ENCODE measurements around the gene ITIH4. TPM values are rescaled to one million over a fixed set of nuclear protein-coding genes. Genes with fewer than 3 reads are reported as not detected.
A peak's percentile ranks its signal among the peaks of the same experiment; 100 is the strongest.

Gene ITIH4
- total and polyA plus RNA-seq, 2 of the 13 experiments (the other 11 are each of a cell fraction or from before 2014, with no cell fraction given): 2.7 to 5.3 TPM

- TF ChIP-seq ARID5B (CRISPR knock-in tag; IDR thresholded peaks at IDR 0.05): no peak
- TF ChIP-seq TEAD3 (CRISPR knock-in tag; optimal IDR thresholded peaks at IDR 0.05; ENCODE audit: borderline replicate concordance): peak; percentile 10
- TF ChIP-seq KMT2A (CRISPR knock-in tag; IDR thresholded peaks at IDR 0.05): no peak
- TF ChIP-seq NCOR1 (IDR thresholded peaks at IDR 0.05; ENCODE audit: borderline replicate concordance, low read length): no peak
- TF ChIP-seq ZNF768 (CRISPR knock-in tag; IDR thresholded peaks at IDR 0.05): no peak
- TF ChIP-seq MED13 (CRISPR knock-in tag; IDR thresholded peaks at IDR 0.05): no peak
- no peak for TF ChIP-seq ATF7 (IDR thresholded peaks at IDR 0.05)
- no peak for TF ChIP-seq ATF7 (CRISPR knock-in tag; IDR thresholded peaks at IDR 0.05)
- TF ChIP-seq BHLHE40 (IDR thresholded peaks at IDR 0.05; ENCODE audit: low read length): no peak
- no peak for TF ChIP-seq TERF1 (CRISPR knock-in tag; IDR thresholded peaks at IDR 0.05)
- TF ChIP-seq ZNF616 (CRISPR knock-in tag; IDR thresholded peaks at IDR 0.05; ENCODE audit: low read depth): no peak
- TF ChIP-seq TCF7L2 (IDR thresholded peaks at IDR 0.05; ENCODE audit: low read depth, low read length): no peak
- TF ChIP-seq BATF2 (CRISPR knock-in tag; IDR thresholded peaks at IDR 0.05): peak; percentile 44; the same call in 1 of the 2 replicates
- TF ChIP-seq AGO2 (optimal IDR thresholded peaks at IDR 0.05; ENCODE audit: low read depth, low read length): no peak
- TF ChIP-seq ZNF547 (CRISPR knock-in tag; IDR thresholded peaks at IDR 0.05): no peak; the same call in 1 of the 2 replicates
- TF ChIP-seq TBX3 (IDR thresholded peaks at IDR 0.05; ENCODE audit: borderline replicate concordance): no peak
- TF ChIP-seq AKAP8 (CRISPR knock-in tag; IDR thresholded peaks at IDR 0.05): no peak
Observed at GRCh38 chr3:52787672-52788625, 42.5 kb downstream of the ITIH4 start (continued).

Data from HepG2 (cell line).